Measurements from ENCODE around the gene TLR9.

DNA sequence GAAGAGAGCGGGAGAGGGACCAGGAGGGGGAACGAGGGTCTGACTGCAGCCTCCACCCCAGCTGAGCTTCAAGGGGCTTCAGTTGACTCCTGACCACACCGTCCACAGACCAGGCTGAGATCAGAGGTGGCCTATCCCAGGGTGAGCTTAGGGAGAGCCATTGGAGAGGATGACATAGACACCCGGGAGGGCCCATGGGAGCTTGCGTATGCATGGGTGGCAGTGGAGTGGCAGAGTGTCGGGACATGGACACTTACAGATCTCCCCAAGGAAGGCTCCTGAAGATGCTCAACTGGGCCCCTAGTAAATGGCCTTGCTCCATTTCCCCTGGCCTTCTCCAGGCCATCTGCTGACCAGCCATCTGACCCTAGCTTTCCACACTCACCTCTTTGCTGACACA lies 40.1 kb downstream of the TLR9 start:
- TF ChIP-seq, protein P1, sequence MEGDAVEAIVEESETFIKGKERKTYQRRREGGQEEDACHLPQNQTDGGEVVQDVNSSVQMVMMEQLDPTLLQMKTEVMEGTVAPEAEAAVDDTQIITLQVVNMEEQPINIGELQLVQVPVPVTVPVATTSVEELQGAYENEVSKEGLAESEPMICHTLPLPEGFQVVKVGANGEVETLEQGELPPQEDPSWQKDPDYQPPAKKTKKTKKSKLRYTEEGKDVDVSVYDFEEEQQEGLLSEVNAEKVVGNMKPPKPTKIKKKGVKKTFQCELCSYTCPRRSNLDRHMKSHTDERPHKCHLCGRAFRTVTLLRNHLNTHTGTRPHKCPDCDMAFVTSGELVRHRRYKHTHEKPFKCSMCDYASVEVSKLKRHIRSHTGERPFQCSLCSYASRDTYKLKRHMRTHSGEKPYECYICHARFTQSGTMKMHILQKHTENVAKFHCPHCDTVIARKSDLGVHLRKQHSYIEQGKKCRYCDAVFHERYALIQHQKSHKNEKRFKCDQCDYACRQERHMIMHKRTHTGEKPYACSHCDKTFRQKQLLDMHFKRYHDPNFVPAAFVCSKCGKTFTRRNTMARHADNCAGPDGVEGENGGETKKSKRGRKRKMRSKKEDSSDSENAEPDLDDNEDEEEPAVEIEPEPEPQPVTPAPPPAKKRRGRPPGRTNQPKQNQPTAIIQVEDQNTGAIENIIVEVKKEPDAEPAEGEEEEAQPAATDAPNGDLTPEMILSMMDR (IDR thresholded peaks at IDR 0.05): no peak
- TF ChIP-seq REST (IDR thresholded peaks at IDR 0.05; ENCODE audit: low read depth, low read length) (no peak), GABPA (IDR thresholded peaks at IDR 0.05; ENCODE audit: low read depth) (no peak), TAF1 (IDR thresholded peaks at IDR 0.05; ENCODE audit: borderline replicate concordance, low read depth, low read length) (no peak), SMC3 (IDR thresholded peaks at IDR 0.05; ENCODE audit: low read depth, low read length) (no peak), GATA2 (CRISPR knock-in tag; IDR thresholded peaks at IDR 0.05) (no peak), USF2 (IDR thresholded peaks at IDR 0.05; ENCODE audit: borderline replicate concordance, low read depth, low read length) (no peak)
- TF ChIP-seq, protein P2, sequence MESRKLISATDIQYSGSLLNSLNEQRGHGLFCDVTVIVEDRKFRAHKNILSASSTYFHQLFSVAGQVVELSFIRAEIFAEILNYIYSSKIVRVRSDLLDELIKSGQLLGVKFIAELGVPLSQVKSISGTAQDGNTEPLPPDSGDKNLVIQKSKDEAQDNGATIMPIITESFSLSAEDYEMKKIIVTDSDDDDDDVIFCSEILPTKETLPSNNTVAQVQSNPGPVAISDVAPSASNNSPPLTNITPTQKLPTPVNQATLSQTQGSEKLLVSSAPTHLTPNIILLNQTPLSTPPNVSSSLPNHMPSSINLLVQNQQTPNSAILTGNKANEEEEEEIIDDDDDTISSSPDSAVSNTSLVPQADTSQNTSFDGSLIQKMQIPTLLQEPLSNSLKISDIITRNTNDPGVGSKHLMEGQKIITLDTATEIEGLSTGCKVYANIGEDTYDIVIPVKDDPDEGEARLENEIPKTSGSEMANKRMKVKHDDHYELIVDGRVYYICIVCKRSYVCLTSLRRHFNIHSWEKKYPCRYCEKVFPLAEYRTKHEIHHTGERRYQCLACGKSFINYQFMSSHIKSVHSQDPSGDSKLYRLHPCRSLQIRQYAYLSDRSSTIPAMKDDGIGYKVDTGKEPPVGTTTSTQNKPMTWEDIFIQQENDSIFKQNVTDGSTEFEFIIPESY (IDR thresholded peaks at IDR 0.05; ENCODE audit: borderline replicate concordance, low read depth): no peak
- TF ChIP-seq, protein P3, sequence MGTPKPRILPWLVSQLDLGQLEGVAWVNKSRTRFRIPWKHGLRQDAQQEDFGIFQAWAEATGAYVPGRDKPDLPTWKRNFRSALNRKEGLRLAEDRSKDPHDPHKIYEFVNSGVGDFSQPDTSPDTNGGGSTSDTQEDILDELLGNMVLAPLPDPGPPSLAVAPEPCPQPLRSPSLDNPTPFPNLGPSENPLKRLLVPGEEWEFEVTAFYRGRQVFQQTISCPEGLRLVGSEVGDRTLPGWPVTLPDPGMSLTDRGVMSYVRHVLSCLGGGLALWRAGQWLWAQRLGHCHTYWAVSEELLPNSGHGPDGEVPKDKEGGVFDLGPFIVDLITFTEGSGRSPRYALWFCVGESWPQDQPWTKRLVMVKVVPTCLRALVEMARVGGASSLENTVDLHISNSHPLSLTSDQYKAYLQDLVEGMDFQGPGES (IDR thresholded peaks at IDR 0.05; ENCODE audit: low read depth, low read length): no peak
